Activated naive CD8-positive, alpha-beta T cell treated with anti-CD3 and anti-CD28 coated beads, Interleukin-2, amount 50 U/mL, for 24 hours (primary cell): ENCODE results near the gene ST6GALNAC3.
A peak's percentile ranks its signal among the peaks of the same experiment; 100 is the strongest.

Experiments used
- ATAC-seq: fragments of 150-1000 bp; cut with Tn5 transposase; one replicate; pipeline ENCODE4 v1.10.0; 2021
- DNase-seq: peaks from one replicate; pipeline ENCODE4 v3.0.0; 2021
- H3K27ac Mint-ChIP-seq: one replicate; pipeline ENCODE4 v1.8.0; 2021; ENCODE audit warnings: mild to moderate bottlenecking, mixed read lengths
- H3K27me3 Mint-ChIP-seq: one replicate; pipeline ENCODE4 v1.8.0; 2021; ENCODE audit warnings: mixed read lengths
- H3K36me3 Mint-ChIP-seq: one replicate; pipeline ENCODE4 v1.8.0; 2021; ENCODE audit warnings: low read depth, mixed read lengths
- H3K4me1 Mint-ChIP-seq: one replicate; pipeline ENCODE4 v1.8.0; 2021; ENCODE audit warnings: mixed read lengths
- H3K4me3 Mint-ChIP-seq: one replicate; pipeline ENCODE4 v1.8.0; 2021; ENCODE audit warnings: mild to moderate bottlenecking, moderate library complexity, mixed read lengths
- H3K9me3 Mint-ChIP-seq: one replicate; pipeline ENCODE4 v1.8.0; 2021; ENCODE audit warnings: mixed read lengths

ST6GALNAC3 gene

DNA sequence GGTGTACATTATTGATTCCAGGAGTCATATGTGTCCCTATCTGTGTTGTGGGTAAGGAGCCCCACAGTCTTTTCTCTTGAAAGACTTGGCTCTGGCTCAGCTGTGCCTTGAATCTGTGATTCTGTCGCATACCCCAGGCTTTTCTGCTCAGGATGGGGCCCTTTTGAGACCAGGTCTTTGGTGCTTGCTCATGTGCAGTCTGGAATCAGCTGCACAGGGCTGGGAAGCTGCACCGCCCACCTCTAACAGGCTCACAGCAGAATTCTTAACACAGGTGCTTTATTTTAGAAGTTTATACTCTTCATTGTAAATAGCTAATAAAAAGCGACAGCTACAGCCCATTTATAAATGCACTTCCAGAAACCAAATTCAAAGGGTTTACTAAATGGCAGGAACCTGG lies 61.3 kb downstream of the ST6GALNAC3 start:
- no peak overlapping the region for H3K4me3 Mint-ChIP-seq

DNA sequence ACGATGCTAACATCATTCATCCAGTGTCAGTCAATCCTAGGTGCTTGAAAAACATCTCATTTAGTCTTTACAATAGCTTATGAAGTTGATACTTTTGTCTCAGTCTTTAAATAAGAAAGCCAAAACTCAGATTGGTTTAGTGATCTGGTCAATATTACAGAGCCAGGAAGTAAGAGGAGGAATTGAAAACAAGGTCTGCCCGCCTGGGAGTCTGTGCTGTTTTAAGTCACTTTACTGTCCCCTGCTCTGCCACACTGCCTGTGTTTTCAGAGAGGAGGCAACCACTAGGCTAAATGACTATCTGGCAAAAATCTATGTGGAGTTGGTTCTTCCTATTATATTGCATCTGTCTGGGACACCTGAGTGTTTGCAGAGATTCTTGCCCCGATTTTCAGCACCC lies 62.3 kb downstream of the ST6GALNAC3 start:
- Mint-ChIP-seq H3K36me3 (no peaks in the 10 kb centered on the region), H3K9me3 (no peaks in the 10 kb centered on the region), H3K27me3 (no peaks in the 10 kb centered on the region), H3K4me1 (peaks cover 2% of the 10 kb centered on the region), H3K4me3 (no peak overlapping the region), H3K27ac (no peak overlapping the region)
- ATAC-seq (no peak), DNase-seq (no peak)

More for the DNA sequence above, 61.3 kb downstream of the ST6GALNAC3 start:
- H3K4me1 Mint-ChIP-seq = peaks cover 2% of the 10 kb centered on the region
- H3K9me3 Mint-ChIP-seq = no peaks in the 10 kb centered on the region
- no peaks in the 10 kb centered on the region for H3K27me3 Mint-ChIP-seq
- no peak overlapping the region for H3K27ac Mint-ChIP-seq
- DNase-seq (no peak), ATAC-seq (no peak)
- H3K36me3 Mint-ChIP-seq = no peaks in the 10 kb centered on the region

DNA sequence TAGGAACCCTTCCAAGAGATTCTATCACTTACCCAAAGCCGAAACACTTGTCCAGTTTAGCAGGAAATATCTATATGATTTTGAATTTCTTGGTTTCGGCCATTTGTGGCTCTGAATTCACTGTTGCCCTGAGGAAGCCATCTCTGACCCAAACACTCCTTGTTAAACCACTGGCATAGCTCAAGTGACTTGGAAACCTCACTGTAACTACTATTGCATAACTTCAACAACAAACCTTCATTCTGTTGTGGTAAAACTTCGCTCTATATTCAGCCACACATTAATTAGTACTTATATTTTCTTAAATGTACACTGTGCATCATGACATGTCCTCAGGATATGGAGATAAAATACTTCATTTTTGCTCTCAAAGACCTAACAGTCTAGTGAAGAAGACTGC lies 63.2 kb downstream of the ST6GALNAC3 start:
- no peaks in the 10 kb centered on the region for H3K9me3 Mint-ChIP-seq
- H3K36me3 Mint-ChIP-seq = no peaks in the 10 kb centered on the region
- no peak overlapping the region for H3K27ac Mint-ChIP-seq
- no peaks in the 10 kb centered on the region for H3K27me3 Mint-ChIP-seq
- H3K4me1 Mint-ChIP-seq = peaks cover 2% of the 10 kb centered on the region
- no peak for DNase-seq
- H3K4me3 Mint-ChIP-seq = no peak overlapping the region
- ATAC-seq = no peak

DNA sequence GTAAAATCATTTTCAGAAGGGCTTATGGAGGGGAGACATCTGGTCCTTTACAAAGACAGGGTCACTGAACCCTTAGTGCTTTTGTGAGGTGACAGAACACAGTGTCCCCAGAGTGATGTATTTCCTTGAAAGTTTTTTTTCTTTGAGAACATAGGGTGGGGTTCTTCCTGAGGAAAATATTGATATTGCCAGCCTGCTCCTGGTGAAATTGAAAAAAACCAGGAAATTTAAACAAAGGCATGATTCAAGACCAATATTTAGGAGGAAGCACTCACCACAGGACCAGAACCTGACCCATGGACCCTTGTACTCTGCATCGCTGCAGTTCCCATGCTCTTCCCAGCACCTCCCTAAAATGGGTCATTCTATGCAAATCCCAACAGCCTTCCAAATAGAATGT lies 63.7 kb downstream of the ST6GALNAC3 start:
- Mint-ChIP-seq H3K27ac (no peak overlapping the region), H3K4me3 (no peak overlapping the region), H3K36me3 (no peaks in the 10 kb centered on the region), H3K27me3 (no peaks in the 10 kb centered on the region), H3K4me1 (peaks cover 2% of the 10 kb centered on the region), H3K9me3 (no peaks in the 10 kb centered on the region)
- no peak for ATAC-seq
- no peak for DNase-seq

DNA sequence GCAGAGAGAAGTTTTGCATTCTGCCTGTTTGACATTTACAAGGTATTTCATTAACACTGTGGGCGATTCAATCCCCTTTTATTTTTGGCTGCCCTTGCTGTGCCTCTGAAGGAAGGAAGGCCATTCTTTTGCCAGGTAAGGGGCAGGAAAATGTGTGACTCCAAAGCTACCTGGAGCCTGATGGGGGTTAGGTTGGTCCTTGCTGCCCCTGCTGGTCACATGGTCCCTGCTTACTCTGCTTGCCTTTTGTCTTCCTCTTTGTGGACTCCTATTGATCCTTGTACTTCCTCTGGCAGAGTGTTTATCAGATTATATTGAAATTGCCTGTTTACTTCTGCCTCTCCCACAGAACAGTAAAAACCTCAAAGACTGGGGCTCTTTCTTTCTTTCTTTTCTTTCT lies 65.7 kb downstream of the ST6GALNAC3 start:
- no peaks in the 10 kb centered on the region for H3K36me3 Mint-ChIP-seq
- no peaks in the 10 kb centered on the region for H3K9me3 Mint-ChIP-seq
- peaks cover 2% of the 10 kb centered on the region for H3K4me1 Mint-ChIP-seq
- DNase-seq = no peak
- no peaks in the 10 kb centered on the region for H3K27me3 Mint-ChIP-seq
- ATAC-seq = no peak
- no peak overlapping the region for H3K4me3 Mint-ChIP-seq
- no peak overlapping the region for H3K27ac Mint-ChIP-seq

DNA sequence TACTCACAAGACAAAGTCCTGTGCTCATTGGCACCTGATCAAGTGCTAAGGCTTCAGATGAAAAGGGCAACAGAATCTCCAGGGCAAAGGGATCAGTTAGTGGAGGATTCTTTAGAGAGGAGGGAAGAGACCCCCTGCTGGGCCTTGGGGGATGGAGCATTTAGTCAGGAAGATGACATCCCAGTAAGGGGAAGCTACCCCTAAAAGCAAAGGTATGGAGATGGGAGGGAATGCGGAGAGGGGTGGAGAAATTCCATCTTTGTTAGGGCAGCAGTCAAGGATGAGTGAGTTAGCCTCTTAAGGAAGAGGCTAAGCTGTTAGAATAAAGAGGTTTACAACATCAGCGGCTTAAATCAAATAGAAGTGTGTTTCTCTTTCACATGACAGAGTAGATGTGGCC lies 67.4 kb downstream of the ST6GALNAC3 start:
- no peak for DNase-seq
- ATAC-seq = no peak
- Mint-ChIP-seq H3K4me3 (no peak overlapping the region), H3K9me3 (no peaks in the 10 kb centered on the region), H3K27me3 (no peaks in the 10 kb centered on the region), H3K27ac (no peak overlapping the region), H3K36me3 (no peaks in the 10 kb centered on the region), H3K4me1 (no peaks in the 10 kb centered on the region)

DNA sequence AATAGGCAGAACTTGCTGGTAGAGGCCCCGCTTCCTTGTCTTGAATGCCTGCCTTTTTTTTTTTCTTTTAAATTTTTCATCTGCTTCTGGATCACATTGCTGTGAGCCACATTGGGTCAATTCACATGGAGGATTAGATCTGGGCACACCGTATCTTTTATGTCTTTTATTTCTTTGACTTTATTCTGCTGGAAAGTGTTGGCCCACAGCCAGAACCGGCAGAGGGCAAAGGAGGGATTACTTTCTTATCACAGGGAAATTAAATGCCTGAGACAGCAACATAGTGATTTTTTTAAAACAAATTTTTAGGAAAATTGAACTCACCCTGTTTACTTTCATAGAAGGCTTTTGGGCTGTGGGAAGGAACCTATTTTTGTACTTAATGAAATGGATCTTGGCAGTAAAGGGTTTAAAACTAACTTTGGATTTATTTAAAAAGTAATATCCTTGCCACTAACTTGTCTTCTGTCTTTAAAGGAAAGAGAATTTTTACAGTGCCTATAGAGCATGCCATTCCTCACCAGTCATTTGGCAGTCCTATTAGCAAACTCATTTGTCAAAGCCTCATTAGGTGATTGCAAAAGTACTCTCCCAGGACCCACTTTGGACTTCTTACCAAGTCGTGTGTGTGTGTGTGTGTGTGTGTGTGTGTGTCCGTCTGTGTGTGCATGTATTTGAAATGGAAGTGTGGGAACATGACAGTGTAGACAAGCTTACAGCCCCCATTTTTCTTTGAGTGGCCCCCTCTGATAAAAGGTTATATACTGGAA lies 68.4 kb downstream of the ST6GALNAC3 start:
- no peaks in the 10 kb centered on the region for H3K9me3 Mint-ChIP-seq
- no peak overlapping the region for H3K4me3 Mint-ChIP-seq
- peaks cover 1% of the 10 kb centered on the region for H3K27me3 Mint-ChIP-seq
- no peak overlapping the region for H3K27ac Mint-ChIP-seq
- no peaks in the 10 kb centered on the region for H3K36me3 Mint-ChIP-seq
- ATAC-seq (no peak), DNase-seq (no peak)
- H3K4me1 Mint-ChIP-seq = no peaks in the 10 kb centered on the region

DNA sequence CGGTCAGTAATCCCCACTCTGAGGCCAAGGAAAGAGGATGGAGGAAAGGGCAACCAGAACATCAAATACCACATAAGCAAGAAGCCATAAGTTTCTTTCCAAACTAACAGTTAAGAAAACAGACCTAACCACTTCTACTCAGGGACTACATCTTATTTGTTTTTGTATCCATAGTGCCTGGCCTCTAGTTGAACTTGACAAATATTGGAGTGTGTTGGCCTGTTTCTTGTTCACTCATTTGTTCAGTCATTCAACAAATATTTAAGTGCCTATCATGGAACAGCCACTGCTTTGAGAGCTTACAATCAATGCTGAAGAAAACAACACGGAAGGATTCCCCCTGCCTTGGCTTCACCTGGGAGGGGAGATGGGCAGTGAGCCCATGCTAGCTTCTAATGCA lies 69.7 kb downstream of the ST6GALNAC3 start:
- ATAC-seq = no peak
- Mint-ChIP-seq H3K27ac (no peak overlapping the region), H3K4me3 (no peak overlapping the region), H3K9me3 (no peaks in the 10 kb centered on the region), H3K36me3 (no peaks in the 10 kb centered on the region), H3K4me1 (peaks cover 1% of the 10 kb centered on the region), H3K27me3 (peaks cover 1% of the 10 kb centered on the region)
- DNase-seq = no peak

DNA sequence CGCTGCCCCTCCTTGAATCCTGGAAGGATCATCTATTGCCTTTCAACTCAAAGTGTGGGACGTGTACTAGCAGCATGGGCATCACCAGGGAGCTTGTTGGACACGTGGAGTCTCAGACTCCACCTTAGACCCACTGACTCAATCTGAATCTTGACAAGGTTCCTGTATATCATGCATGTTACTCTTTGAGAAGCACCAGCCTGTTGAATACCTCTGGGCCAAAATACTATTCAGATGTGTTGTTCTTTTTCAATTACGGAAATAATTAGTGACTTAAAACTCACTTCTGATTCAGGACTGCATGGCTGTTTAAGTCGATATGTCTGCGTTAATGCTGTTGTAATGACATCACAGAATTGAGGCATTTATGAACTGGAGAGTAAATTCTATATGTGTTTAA lies 70.8 kb downstream of the ST6GALNAC3 start:
- Mint-ChIP-seq H3K27me3 (peaks cover 1% of the 10 kb centered on the region), H3K4me1 (peaks cover 1% of the 10 kb centered on the region), H3K9me3 (no peaks in the 10 kb centered on the region)

DNA sequence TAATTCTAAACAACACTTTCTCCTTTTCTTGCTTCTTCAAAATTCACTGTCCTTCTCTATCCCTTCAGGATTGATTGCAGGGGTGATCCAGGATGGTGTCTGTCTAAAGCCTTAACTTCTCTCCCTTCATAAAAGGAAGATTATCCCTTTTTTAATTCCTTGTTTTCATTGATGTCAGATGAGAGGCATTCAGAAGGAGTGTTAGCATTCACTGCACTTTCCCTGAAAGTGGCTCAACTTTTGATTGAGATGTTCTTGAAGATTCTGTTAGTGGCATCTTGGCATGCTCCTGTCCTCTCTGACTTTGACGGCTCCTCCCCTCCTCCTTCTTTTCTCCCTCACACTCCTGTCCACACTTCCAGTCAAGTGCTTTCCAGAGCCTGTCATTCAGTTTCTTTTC lies 71.6 kb downstream of the ST6GALNAC3 start:
- Mint-ChIP-seq H3K27ac (no peak overlapping the region), H3K27me3 (peaks cover 1% of the 10 kb centered on the region), H3K4me1 (peaks cover 1% of the 10 kb centered on the region), H3K9me3 (no peaks in the 10 kb centered on the region), H3K4me3 (no peak overlapping the region), H3K36me3 (no peaks in the 10 kb centered on the region)
- DNase-seq = no peak
- no peak for ATAC-seq

More for the DNA sequence above, 70.8 kb downstream of the ST6GALNAC3 start:
- DNase-seq = no peak
- Mint-ChIP-seq H3K36me3 (no peaks in the 10 kb centered on the region), H3K27ac (peak overlapping the region; percentile 13), H3K4me3 (no peak overlapping the region)
- ATAC-seq = no peak

DNA sequence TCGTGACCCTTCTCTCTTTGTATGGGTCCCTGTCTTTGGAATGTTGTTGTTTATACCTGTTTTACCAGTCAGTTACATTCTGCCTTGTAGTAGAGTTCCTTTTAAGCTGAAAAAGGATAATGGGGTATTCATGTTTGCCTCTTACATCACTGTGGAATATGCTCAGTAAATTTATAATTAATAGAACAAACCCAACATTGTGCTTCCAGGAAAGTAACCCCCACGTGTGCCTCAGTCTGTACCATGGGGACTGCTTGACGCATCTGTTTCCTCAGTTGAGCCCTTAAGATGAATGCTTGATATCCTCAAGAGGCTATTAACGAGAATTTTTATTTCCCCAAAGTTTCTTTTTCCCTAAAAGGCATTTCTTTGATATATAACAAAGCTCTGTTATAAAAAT lies 73.4 kb downstream of the ST6GALNAC3 start:
- DNase-seq = no peak
- Mint-ChIP-seq H3K4me3 (no peak overlapping the region), H3K4me1 (peaks cover 1% of the 10 kb centered on the region), H3K9me3 (no peaks in the 10 kb centered on the region), H3K27ac (no peak overlapping the region), H3K36me3 (no peaks in the 10 kb centered on the region), H3K27me3 (peaks cover 1% of the 10 kb centered on the region)
- no peak for ATAC-seq

DNA sequence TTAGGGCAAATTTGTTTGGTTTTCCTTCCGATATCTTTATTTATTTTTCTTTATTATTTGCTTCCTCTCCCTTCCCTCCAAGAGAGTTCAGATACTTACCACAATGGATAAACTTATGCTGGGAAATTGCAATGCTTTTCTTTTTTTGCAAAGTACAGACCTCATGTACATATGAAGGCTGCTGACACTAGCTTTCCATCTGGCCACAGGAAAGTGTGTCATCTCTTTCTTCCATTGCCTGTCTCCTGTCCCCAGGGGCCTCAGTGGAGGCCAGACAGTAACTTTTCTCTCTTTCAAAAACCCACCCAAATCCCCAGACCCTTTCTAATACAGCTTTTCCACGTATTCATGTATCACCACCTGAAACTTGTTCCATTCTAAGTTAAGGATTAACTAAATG lies 73.9 kb downstream of the ST6GALNAC3 start:
- H3K4me3 Mint-ChIP-seq = no peak overlapping the region
- H3K27me3 Mint-ChIP-seq = peaks cover 1% of the 10 kb centered on the region
- H3K27ac Mint-ChIP-seq = no peak overlapping the region
- H3K9me3 Mint-ChIP-seq = no peaks in the 10 kb centered on the region
- ATAC-seq (no peak), DNase-seq (no peak)
- peaks cover 1% of the 10 kb centered on the region for H3K4me1 Mint-ChIP-seq
- H3K36me3 Mint-ChIP-seq = no peaks in the 10 kb centered on the region

DNA sequence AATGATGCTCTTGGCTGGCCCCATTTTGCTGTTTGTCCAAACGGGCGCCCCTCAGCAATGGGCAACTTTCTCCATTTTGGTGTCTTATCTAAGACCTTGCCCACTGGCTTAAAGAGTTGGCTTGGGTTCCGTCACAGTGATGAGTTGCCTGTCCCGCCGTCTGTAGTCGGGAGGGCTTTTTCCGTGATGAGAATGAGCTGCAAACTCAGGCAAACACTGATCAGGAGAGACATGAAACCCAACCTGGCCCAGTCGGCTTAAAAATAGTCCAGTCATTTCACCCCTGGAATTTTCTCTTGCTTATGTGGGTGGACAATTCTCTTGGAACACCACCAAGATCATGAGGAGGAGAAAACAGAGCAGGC lies 79.3 kb downstream of the ST6GALNAC3 start:
- no peaks in the 10 kb centered on the region for H3K27me3 Mint-ChIP-seq
- peaks cover 10% of the 10 kb centered on the region for H3K4me1 Mint-ChIP-seq
- no peak overlapping the region for H3K27ac Mint-ChIP-seq
- H3K4me3 Mint-ChIP-seq = no peak overlapping the region
- H3K9me3 Mint-ChIP-seq = no peaks in the 10 kb centered on the region
- DNase-seq (no peak), ATAC-seq (no peak)
- no peaks in the 10 kb centered on the region for H3K36me3 Mint-ChIP-seq

DNA sequence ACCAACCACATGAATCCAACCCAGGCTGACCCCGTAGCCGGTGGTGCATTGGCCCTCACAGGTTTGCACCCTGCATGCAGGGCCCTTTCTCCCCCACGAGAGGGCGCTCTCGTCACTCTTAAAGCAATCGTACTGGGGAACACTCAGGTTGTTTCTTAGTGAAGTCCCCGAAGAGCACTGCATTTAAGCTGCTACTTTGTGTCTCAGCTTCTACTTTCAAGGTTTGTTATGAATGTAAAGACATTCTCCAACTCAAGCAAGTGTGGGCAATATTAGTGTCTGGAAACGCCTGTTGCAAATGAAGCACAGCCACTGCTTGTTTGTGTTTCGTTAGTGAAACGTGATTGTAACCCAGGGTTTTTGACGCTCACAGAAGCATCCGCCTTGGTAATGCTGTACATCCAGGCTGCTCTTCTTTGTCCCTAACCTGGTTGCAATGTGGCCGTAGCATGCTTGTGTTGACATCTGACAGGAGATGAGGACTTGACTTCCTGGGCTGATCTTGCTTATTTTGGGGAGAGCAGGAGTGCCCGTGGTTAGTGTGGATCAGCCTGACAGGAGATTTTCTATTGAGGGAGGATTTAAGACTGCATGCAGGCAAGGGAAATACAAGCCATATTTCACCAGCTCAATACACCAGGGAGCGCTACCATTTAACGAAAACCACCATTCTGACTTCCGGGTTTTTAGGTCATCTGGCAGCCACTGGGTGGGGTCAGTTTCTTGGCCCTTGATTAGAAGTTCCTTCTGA lies 79.8 kb downstream of the ST6GALNAC3 start:
- Mint-ChIP-seq H3K27ac (peak overlapping the region; percentile 67), H3K27me3 (no peaks in the 10 kb centered on the region), H3K4me1 (peaks cover 10% of the 10 kb centered on the region), H3K36me3 (no peaks in the 10 kb centered on the region), H3K4me3 (peak overlapping the region; percentile 78), H3K9me3 (no peaks in the 10 kb centered on the region)
- ATAC-seq (peak; percentile 85), DNase-seq (peak; percentile 79)

DNA sequence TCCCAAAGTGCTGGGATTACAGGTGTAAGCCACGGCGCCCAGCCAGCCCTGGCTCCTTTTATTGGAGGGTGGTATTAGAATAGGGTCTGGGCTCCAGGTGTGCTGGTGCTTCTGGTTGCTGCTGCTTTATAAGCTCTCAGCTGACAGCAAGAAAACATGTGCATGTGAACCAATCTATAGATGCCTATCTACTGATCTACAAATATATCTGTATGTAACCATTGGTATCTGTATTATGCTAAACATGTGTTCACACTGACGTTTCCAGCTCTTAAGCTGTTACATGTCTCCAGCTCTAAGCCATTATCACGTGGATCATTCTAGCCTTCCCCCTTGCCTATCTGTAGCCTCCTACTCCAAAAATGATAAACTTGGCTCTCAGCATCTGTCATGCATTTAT lies 82.4 kb downstream of the ST6GALNAC3 start:
- DNase-seq (no peak), ATAC-seq (no peak)
- H3K36me3 Mint-ChIP-seq = no peaks in the 10 kb centered on the region

More for the DNA sequence above, 82.4 kb downstream of the ST6GALNAC3 start:
- H3K27ac Mint-ChIP-seq = no peak overlapping the region
- H3K4me1 Mint-ChIP-seq = peaks cover 10% of the 10 kb centered on the region
- H3K4me3 Mint-ChIP-seq = no peak overlapping the region
- H3K27me3 Mint-ChIP-seq = no peaks in the 10 kb centered on the region
- H3K9me3 Mint-ChIP-seq = no peaks in the 10 kb centered on the region
